NOMO-1 treated with dmso at 0.1 percent for 144 hours (cell line): Measurements from ENCODE around the gene LDHAL6A.
A peak's percentile ranks its signal among the peaks of the same experiment; 100 is the strongest.

Experiments
- DNase-seq: peaks from one replicate; lab custom pipeline; 2025; ENCODE audit not compliant: unreplicated experiment; lab: John Stamatoyannopoulos, UW

The LDHAL6A gene

DNA sequence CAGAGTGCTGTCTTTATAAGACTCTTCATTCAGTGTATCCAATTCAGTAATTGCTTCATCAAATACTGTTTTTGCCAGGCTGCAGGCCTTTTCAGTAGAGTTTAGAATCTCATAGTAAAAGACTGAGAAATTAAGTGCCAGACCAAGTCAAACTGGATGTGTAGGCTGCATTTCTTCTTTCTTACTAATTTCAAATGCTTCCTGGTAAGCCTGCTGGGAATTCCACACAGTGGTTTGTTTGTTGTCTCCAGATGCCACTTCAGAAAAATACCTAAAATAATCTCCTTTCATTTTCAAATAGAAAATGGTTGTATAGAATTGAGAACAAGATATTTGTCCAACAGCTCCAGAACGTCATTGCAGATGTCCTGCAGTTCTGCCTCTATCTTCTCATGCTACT is 34.7 kb downstream of the LDHAL6A start:
- no peak for DNase-seq

DNA sequence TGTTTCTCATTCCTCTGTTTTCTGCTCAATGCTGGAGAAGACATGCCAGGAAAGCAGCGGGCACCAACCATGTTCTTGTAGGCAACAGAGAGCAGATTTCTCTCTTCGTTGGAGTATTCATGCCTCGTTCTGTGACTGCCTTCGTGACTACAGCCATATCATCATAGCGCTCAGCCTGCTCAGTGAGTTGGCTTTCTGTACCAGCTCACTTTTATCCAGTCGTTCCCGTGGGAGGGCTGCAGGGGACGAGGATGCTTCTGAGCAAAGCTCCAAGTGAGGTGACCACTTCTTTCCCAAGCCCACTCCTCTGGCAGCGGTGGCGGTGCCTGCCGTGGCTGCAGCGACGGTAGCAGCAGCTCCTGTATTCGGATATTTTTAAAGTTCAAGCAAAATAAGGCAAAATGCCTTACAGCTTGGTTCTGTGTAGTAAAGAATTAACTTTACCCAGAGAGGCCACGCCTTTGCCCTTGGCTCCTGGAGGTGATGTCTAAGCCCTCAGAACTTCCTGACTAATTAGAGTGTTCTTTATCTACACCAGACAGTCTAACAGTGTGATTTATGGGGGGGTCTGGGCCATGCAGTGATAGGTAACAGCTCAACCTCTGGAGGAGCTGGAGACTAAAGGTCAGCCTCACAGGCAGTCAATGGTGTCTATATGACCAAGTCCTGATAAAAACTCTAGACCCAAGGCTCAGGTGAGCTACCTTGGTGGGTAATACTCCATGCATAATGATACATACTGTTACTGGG is 35.3 kb downstream of the LDHAL6A start:
- DNase-seq, result no peak

DNA sequence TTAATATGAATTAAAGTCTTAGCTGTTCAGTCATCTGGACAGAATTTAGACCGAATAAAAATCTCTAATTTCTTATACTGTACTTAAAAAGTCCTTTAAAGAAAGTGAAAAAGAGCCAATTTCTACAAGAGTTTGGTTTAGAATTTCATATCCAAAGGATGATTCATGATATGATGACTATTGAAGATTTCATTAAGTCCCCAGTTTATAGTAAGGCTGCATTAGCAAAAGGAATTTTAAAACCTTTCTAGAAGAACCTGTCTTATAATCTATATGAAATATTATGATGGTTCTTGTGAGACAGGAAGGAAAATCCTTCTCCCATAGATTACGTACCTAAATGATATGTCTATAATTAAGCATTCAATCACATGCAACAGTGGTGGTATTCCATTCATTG is 36.3 kb downstream of the LDHAL6A start:
- no peak for DNase-seq

DNA sequence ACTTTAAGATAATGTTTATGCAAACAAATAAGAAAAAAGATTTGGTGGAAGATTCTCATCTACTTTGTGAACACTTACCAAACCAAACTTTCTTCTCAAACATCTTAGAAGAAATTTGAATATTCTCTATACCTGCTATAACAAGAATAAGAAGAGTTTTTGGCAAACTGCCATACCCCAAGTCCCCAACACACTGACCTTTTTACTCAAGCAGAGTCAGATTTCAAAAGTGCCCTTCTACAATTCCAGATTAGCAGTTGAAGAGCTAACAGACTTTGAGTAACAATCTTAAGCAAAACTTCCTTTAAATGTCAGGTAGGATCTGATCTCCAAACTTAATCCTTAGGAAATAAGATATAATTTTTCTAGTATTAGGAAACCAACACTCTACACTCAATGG is 37.2 kb downstream of the LDHAL6A start:
- DNase-seq, result no peak

DNA sequence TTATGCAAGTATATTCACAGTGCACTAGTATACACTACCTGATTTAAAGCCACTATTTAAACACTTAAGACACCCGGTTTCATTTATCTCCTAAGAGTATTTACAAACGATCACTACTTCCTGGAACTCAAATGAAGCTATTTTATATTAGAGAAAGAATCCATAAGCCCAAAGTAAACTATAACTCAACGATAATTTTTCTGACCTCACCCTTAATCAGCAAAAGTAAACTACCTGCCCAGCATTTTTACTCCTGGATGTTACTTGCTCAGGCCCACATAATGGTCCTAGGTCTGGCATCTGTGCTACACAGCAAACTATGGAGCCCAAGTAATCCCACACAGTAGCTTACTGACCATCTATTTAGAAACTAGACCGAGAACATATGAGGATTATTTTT is 37.7 kb downstream of the LDHAL6A start:
- DNase-seq, result no peak

DNA sequence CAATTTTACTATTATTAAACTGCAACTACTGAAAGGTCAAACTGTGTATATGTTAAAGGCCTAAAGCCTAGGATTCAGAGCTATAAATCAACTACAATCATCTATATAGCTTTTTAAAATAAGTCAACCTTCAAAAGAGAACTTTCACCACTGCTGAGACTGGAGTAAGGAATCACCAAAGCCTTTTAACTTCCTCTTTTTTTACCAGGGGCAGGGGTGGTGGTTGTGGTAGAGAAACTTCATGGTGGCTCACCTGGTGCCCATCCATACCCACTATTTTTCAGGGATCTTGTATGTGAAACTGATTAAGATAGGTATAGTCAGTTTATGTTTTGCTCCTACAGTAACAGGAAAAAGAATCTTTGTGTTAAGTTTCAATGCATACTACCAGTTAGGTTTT is 39.6 kb downstream of the LDHAL6A start:
- peak; percentile 14 for DNase-seq

DNA sequence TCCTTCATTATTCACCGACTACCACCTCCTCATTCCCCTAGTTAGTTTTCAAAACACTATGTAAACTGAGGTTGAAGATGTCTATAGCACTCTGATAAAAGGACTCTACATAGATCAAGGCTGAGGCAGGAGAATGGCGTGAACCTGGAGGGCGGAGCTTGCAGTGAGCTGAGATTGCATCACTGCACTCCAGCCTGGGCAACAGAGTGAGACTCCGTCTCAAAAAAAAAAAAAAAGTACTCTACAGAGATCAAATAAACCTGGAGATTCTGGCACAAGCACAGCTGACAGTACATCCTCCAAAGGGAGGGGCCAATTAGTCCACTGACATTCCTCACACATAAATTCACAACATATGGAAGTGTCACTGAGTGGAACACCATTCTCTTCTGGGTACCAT is 40.0 kb downstream of the LDHAL6A start:
- no peak for DNase-seq

DNA sequence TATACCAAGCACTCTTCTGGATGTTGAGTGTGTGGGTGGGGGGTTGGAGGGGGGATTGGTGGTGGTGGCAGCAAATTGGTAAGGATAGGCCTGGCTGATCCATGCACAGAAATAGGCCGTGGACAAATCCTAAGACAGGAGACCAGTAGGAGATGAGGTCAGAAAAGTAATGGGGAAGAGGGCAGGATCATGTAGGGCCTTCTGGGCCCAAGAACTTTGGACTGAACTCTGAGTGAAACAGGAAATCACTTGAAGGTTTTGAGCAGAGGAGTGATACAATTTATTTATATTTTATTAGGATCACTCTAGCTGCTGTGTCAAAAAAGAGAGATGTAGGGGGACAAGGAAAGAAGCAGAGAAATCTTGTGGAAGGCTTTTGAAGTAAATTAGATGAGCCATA is 42.4 kb downstream of the LDHAL6A start:
- DNase-seq, result no peak

DNA sequence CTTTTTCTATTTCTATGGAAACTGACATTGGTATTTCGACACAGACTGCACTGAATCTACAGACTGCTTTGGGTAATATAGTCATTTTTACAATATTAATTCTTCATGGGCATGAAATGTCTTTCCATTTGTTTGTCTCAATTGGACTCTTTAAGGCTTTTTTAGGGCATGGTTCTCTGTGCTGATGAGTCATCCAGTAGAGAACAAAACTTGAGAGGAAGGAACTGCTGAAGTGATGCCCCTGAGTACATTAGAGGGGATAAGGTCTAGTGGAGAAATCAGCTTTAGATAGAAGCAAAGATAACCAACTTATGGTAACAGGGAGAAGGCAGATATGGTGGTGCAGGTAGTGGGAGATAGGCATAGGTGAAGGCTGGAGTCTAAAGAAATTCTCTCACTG is 46.0 kb downstream of the LDHAL6A start:
- no peak for DNase-seq

DNA sequence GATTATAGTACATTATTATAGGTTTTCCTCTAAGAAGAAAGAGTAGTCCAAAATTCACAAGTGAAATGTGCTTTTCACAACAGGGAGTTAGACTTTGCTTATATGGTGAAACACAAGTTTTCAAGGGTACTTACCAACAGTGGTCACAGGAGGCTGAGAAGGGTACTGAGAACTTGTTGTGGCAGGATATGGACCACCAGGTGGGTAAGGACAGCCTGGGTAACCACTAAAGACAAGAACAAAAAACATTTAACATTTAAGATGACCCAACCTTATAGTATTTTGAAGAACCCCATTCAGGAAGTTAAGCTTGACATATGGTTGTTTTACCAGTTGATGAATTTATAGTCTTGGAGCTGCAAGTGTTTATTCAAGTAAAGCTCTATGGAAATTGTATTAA is 46.7 kb downstream of the LDHAL6A start:
- no peak for DNase-seq

DNA sequence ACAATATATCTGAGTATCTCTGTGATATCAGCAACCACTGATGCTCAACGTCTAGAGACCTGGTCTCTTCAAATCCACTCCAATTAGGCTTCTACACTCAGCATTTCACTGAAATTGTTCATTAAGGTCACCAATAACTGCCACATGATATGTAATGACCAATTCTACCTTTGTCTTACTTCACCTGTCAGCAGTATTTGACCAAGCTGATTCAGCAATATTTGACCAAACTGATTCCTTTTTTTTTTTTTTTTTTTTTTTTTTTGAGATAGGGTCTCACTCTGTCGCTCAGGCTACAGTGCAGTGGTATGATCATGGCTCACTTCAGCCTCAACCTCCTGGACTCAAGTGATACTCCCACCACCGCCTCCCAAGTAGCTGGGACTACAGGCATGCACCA is 65.5 kb downstream of the LDHAL6A start:
- DNase-seq, result no peak

DNA sequence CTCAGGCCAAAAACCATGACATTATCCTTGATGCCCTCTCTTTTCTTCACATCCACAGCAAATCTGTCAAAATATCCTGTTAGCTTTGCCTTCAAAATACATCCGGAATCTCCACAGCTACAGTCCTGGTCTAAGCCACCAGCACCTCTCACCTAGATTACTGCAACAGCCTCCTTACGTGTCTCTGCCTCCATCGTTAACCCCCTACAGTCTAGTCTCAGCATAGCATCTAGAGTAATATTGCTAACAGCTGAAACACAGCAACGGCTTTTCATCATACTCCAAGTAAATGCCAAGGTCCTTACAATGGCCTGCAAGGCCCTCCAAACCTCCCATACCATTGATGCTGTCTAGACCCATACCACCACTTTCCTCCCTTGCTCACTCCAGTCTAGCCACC is 66.7 kb downstream of the LDHAL6A start:
- DNase-seq, result no peak

DNA sequence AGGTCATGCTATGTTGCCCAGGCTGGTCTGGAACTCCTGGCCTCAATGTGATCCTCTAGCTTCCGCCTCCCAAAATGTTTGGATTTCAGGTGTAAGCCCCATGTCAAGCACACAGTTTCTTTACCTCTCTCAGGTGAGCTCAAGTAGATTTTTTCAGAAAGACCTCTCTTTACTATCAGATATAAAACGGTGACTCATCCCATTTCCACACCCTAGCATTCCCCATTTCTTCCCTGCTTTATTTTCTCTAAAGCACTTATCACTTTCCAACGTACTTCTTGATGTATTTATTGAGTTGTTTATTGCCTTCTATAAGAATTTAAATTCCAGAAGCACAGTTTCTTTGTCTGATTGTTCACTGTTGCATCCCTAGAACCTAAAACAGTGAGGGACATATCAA is 67.4 kb downstream of the LDHAL6A start:
- no peak for DNase-seq

DNA sequence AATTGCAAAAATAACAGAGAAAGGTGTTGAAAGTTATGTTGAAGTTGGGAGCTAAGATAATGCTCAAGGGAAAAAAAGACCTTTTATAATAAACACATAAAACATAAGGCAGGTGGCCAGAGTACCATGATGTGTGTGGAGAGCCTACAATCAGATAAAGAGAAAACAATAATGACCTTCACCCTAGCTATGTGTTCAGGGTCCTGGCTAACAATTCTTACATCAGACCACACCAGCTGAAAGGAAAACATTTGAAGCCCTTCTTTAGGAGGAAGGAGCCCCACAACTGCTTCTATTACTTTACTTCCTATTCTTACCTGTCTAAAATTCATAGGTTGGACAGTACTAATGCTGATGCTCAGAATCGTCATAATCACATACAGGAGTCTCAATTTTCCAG is 68.6 kb downstream of the LDHAL6A start:
- no peak for DNase-seq

DNA sequence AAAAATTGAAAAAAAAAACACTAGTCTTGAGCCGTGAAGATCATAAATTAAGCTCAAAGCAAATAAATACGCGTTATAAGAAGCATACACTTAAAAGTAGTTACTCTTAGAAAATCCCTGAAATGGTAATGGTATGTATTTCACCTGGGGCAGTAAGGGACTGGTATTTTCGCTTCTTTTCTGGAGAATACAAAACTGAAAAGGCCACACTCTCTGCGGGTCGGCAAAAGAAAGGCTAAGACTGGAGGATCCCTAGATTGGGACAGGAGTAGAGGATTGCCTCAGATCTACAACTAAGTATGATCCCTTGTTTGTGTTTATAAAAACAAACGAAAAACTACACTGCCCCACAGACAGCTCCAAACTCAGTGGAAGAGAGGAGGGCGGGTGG is 70.5 kb downstream of the LDHAL6A start:
- no peak for DNase-seq

DNA sequence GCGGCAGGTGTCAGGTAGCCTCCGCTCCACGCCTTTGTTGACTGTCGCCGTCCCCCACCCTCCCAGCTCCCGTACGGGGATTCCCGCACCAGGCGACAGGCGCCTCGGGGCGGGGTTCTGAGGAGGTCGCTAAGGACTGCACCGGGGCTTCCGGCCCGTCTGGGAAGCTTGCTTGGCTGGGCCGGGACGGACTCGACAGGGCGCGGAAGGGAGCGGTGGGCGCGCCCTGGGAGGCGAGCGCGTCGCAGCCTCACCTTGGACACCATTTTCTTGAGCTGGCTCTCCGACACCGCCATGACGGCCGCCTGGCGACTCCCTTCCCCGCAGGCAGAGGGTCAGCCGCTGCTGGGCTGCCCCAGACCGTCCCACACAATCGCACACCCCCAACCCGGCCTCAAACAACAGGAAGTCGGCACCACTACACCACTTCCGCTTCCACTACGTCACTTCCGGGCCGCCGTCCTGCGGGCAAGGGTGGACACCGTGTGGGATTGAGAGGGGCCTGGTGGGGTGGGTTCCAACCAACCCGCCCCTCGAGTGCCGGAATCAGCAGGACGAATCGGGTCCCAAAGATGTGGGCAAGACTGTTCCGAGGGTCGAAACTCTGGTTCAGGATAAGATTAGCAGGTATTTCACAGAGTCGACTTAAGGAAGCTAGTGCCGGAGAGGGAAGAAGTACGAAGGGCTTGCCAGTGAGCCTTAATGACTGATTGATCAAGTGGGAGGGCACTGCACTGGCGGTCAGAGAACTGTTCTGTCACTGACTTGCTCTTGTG is 71.1 kb downstream of the LDHAL6A start, which contains the start of gene TSG101:
TSS of gene TSG101 (minus strand) at position 422 of the 776 bp plus-strand sequence. CDS start at position 296, 126 bp downstream.
- DNase-seq, result peak; percentile 87

DNA sequence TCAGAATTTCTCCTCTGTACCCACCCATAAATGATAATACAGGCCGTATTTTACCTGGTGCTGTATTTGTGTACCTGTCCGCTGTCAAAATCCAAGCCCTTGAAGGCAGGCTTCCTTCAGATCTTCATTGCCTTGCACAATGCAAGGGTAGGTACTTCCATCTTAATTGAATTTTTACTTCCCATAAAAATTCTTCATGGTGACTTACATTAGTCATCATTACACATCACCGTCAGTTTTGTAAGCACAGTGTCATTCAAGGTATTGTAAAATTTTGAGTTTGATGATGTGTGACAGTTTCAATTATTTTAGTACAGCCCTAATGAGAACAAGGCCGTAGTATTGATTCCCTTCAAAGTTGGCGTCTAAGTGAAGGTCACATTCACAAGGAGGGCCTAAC is 71.9 kb downstream of the LDHAL6A start:
- peak; percentile 43 for DNase-seq
